DOHH2 (cell line): ENCODE measurements around the gene DBR1.

Experiments
- H3F3A ChIP-seq: fragments of 200-600 bp; sonication (generic), shearing (Covaris generic); 2 replicates; pipeline ENCODE4 v1.6.0; 2016; ENCODE audit warnings: antibody characterized with exemption, mild to moderate bottlenecking; ENCODE audit not compliant: control insufficient read depth, insufficient read depth
- H3K27ac ChIP-seq: fragments of 200-600 bp; sonication (generic); 2 replicates; pipeline ENCODE4 v1.5.1; 2014; ENCODE audit warnings: low read depth, mild to moderate bottlenecking, low read length, moderate library complexity
- H3K27me3 ChIP-seq: fragments of 200-600 bp; sonication (generic); 2 replicates; pipeline ENCODE4 v1.6.1; 2014; ENCODE audit warnings: mild to moderate bottlenecking, low read length, mixed read lengths; ENCODE audit not compliant: control insufficient read depth
- H3K36me3 ChIP-seq: fragments of 200-600 bp; sonication (generic); 2 replicates; pipeline ENCODE4 v1.6.1; 2014; ENCODE audit warnings: mild to moderate bottlenecking, low read length, moderate library complexity, mixed read lengths; ENCODE audit not compliant: control insufficient read depth
- H3K4me1 ChIP-seq: fragments of 200-600 bp; sonication (generic); 2 replicates; pipeline ENCODE4 v1.6.1; 2014; ENCODE audit warnings: mild to moderate bottlenecking, low read length, mixed read lengths; ENCODE audit not compliant: control insufficient read depth
- H3K4me2 ChIP-seq: fragments of 200-600 bp; sonication (generic); 2 replicates; pipeline ENCODE4 v1.6.0; 2014; ENCODE audit warnings: mild to moderate bottlenecking, low read length, moderate library complexity
- H3K4me3 ChIP-seq: fragments of 200-600 bp; sonication (generic); 2 replicates; pipeline ENCODE4 v1.5.1; 2014; ENCODE audit warnings: mild to moderate bottlenecking, low read length, mixed read lengths
- H3K79me2 ChIP-seq: fragments of 200-600 bp; sonication (generic); 2 replicates; pipeline ENCODE4 v1.6.1; 2014; ENCODE audit warnings: mild to moderate bottlenecking, low read length, mixed read lengths; ENCODE audit not compliant: control insufficient read depth
- H3K9me2 ChIP-seq: fragments of 200-600 bp; sonication (generic); replicated peaks from 2 replicates; pipeline ENCODE4 v1.6.1; 2014; ENCODE audit warnings: mild to moderate bottlenecking, low read length, mixed read lengths; ENCODE audit not compliant: control insufficient read depth
- H3K9me3 ChIP-seq: fragments of 200-600 bp; sonication (generic); 2 replicates; pipeline ENCODE4 v1.6.1; 2014; ENCODE audit warnings: antibody characterized with exemption, low read length, mixed read lengths; ENCODE audit not compliant: control insufficient read depth, insufficient read depth
- H4K20me1 ChIP-seq: fragments of 200-600 bp; sonication (generic); 2 replicates; pipeline ENCODE4 v1.6.0; 2014; ENCODE audit warnings: low read depth, mild to moderate bottlenecking, antibody characterized with exemption, low read length, moderate library complexity; ENCODE audit not compliant: control insufficient read depth, insufficient read depth
- CTCF ChIP-seq: fragments of 200-600 bp; sonication (generic); IDR thresholded peaks from one replicate; pipeline ENCODE4 v1.5.1; 2014; ENCODE audit warnings: antibody characterized with exemption, mild to moderate bottlenecking, low read depth, low read length; ENCODE audit not compliant: poor library complexity, severe bottlenecking
- EZH2phosphoT487 ChIP-seq: fragments of 200-600 bp; sonication (generic); IDR thresholded peaks from 2 replicates; pipeline ENCODE4 v1.6.1; 2017; ENCODE audit warnings: borderline replicate concordance, mild to moderate bottlenecking, antibody characterized with exemption, low read length, moderate library complexity, mixed read lengths

The DBR1 gene

GRCh38 chr3:138173769-138174420 lies 826 bp downstream of the DBR1 start:
- peak overlapping the region; percentile 99 for H3K4me2 ChIP-seq
- TF ChIP-seq CTCF (no peak), EZH2phosphoT487 (no peak)

GRCh38 chr3:138172625-138173024 lies 2.1 kb downstream of the DBR1 start:
- no peak overlapping the region for H3K27ac ChIP-seq
- H3K36me3 ChIP-seq = peaks cover 52% of the 10 kb centered on the region
- no peak overlapping the region for H3K4me3 ChIP-seq
- no peak for TF ChIP-seq EZH2phosphoT487
- no peak for TF ChIP-seq CTCF
- peak overlapping the region; percentile 99 for H3K4me2 ChIP-seq
- no peaks in the 10 kb centered on the region for H3K27me3 ChIP-seq
- no peaks in the 10 kb centered on the region for H3K9me3 ChIP-seq
- H3F3A ChIP-seq = no peaks in the 10 kb centered on the region; the same call in 1 of the 2 replicates
- peaks cover 41% of the 10 kb centered on the region for H3K79me2 ChIP-seq
- H4K20me1 ChIP-seq = no peaks in the 10 kb centered on the region
- no peaks in the 10 kb centered on the region for H3K9me2 ChIP-seq
- H3K4me1 ChIP-seq = peaks cover 29% of the 10 kb centered on the region

More at GRCh38 chr3:138173769-138174420, 826 bp downstream of the DBR1 start:
- Histone ChIP-seq H3K9me2 (no peaks in the 10 kb centered on the region), H3K27me3 (no peaks in the 10 kb centered on the region), H3K9me3 (no peaks in the 10 kb centered on the region), H3F3A (no peaks in the 10 kb centered on the region; the same call in 1 of the 2 replicates), H4K20me1 (no peaks in the 10 kb centered on the region), H3K4me1 (peaks cover 29% of the 10 kb centered on the region), H3K79me2 (peaks cover 41% of the 10 kb centered on the region), H3K4me3 (peak overlapping the region; percentile 98), H3K36me3 (peaks cover 42% of the 10 kb centered on the region), H3K27ac (peak overlapping the region; percentile 61)

GRCh38 chr3:138165061-138165460 lies 9.7 kb downstream of the DBR1 start:
- H3K36me3 ChIP-seq = peaks cover 81% of the 10 kb centered on the region
- no peak overlapping the region for H3K4me3 ChIP-seq
- no peak overlapping the region for H3K4me2 ChIP-seq
- H3K9me2 ChIP-seq = no peaks in the 10 kb centered on the region
- H3K27me3 ChIP-seq = no peaks in the 10 kb centered on the region
- H3K79me2 ChIP-seq = no peaks in the 10 kb centered on the region
- H3K9me3 ChIP-seq = no peaks in the 10 kb centered on the region
- H3K27ac ChIP-seq = no peak overlapping the region
- no peaks in the 10 kb centered on the region for H3K4me1 ChIP-seq
- H3F3A ChIP-seq = no peaks in the 10 kb centered on the region
- TF ChIP-seq CTCF = no peak
- no peak for TF ChIP-seq EZH2phosphoT487
- H4K20me1 ChIP-seq = no peaks in the 10 kb centered on the region
